H1 (cell line): ENCODE data around the gene PARD6A. TPM values are rescaled to one million over a fixed set of nuclear protein-coding genes. Genes with fewer than 3 reads are reported as not detected.

Experiments
- ATF3 ChIP-seq: IDR thresholded peaks from 2 replicates; pipeline ENCODE4 v1.6.1; 2011; ENCODE audit warnings: low read depth, mild to moderate bottlenecking, low read length; ENCODE audit not compliant: insufficient read depth
- BACH1 ChIP-seq: IDR thresholded peaks from 2 replicates; pipeline ENCODE4 v1.6.1; 2012; ENCODE audit warnings: low read length, improper control_type of control experiment
- CEBPB ChIP-seq: IDR thresholded peaks from 2 replicates; pipeline ENCODE4 v1.6.1; 2012; ENCODE audit warnings: low read depth, low read length
- CTCF ChIP-seq, 3 experiments: IDR thresholded peaks; 1 replicate in 2 of 3; 2 replicates in 1 of 3; pipeline versions ENCODE4 v1.5.1 to v1.6.1; 2011; ENCODE audit warnings: low read length in 3 of 3, mild to moderate bottlenecking in 3 of 3, inconsistent platforms in 2 of 3, low read depth in 1 of 3, moderate library complexity in 1 of 3; ENCODE audit not compliant: insufficient read depth in 1 of 3; ENCODE audit errors: control extremely low read depth in 1 of 3
- EGR1 ChIP-seq: IDR thresholded peaks from 2 replicates; pipeline ENCODE4 v1.6.1; 2011; ENCODE audit warnings: low read depth, low read length, borderline replicate concordance
- FOSL1 ChIP-seq: IDR thresholded peaks from 2 replicates; pipeline ENCODE4 v1.6.1; 2011; ENCODE audit warnings: mild to moderate bottlenecking, low read depth, low read length, moderate library complexity; ENCODE audit not compliant: insufficient read depth
- JUND ChIP-seq: IDR thresholded peaks from 2 replicates; pipeline ENCODE4 v1.6.1; 2011; ENCODE audit warnings: mild to moderate bottlenecking, improper control_type of control experiment, low read length
- NRF1 ChIP-seq: IDR thresholded peaks from 2 replicates; pipeline ENCODE4 v1.6.1; 2011; ENCODE audit warnings: mild to moderate bottlenecking, low read depth, low read length, improper control_type of control experiment
- POLR2A ChIP-seq, 2 experiments: IDR thresholded peaks; 1 replicate in 1 of 2; 2 replicates in 1 of 2; pipeline ENCODE4 v1.6.1; 2011; ENCODE audit warnings: low read depth in 2 of 2, low read length in 2 of 2, mild to moderate bottlenecking in 2 of 2; ENCODE audit errors: control extremely low read depth in 1 of 2
- POLR2AphosphoS5 ChIP-seq: IDR thresholded peaks from 2 replicates; pipeline ENCODE4 v1.6.1; 2011; ENCODE audit warnings: low read depth, low read length
- SIN3A ChIP-seq, 2 experiments: IDR thresholded peaks in 1 of 2; conservative IDR thresholded peaks in 1 of 2; 2 replicates each; pipeline ENCODE4 v1.6.1; 2011 to 2012; ENCODE audit warnings: low read length in 2 of 2, improper control_type of control experiment in 1 of 2, low read depth in 1 of 2, mild to moderate bottlenecking in 1 of 2
- SIRT6 ChIP-seq: IDR thresholded peaks from one replicate; pipeline ENCODE4 v1.7.1; 2012; ENCODE audit warnings: low read length, inconsistent platforms
- SP1 ChIP-seq: IDR thresholded peaks from 2 replicates; pipeline ENCODE4 v1.6.1; 2011; ENCODE audit warnings: low read depth, low read length
- SRF ChIP-seq: IDR thresholded peaks from 2 replicates; pipeline ENCODE4 v1.6.1; 2011; ENCODE audit warnings: mild to moderate bottlenecking, low read depth, low read length, moderate library complexity
- TCF12 ChIP-seq: IDR thresholded peaks from 2 replicates; pipeline ENCODE4 v1.6.1; 2011; ENCODE audit warnings: low read depth, mild to moderate bottlenecking, low read length
- TEAD4 ChIP-seq: IDR thresholded peaks from 2 replicates; pipeline ENCODE4 v1.6.1; 2012; ENCODE audit warnings: low read depth, low read length, inconsistent platforms, mixed read lengths
- polyA plus RNA-seq, 7 experiments: library from polyadenylated mRNA; depleted of rRNA in 3 of 7; stranded (reverse) in 5 of 7; unstranded in 2 of 7; fragments of >200 nt in 5 of 7; fragments of 200-250 nt in 2 of 7; gene quantifications; 1 replicate in 5 of 7; 2 replicates in 1 of 7; 4 replicates in 1 of 7; pipeline versions ENCODE4 v1.2.1 to v1.2.3, GENCODE V29; 2011 to 2013; ENCODE audit warnings: missing spikeins in 2 of 7, mixed read lengths in 2 of 7
- total RNA-seq: library from RNA; stranded (reverse); fragmentation: NEBNext Ultra II Directional; extraction: Animal tissue kit (Norgen Biotek cat#: 25700); gene quantifications from 2 replicates; pipeline ENCODE4 v1.2.1, GENCODE V29; 2021

The PARD6A gene
- total and polyA plus RNA-seq, 2 of the 8 experiments (the other 6 are each of a cell fraction or from before 2014, with no cell fraction given), result 15.1 to 21.8 TPM

- TF ChIP-seq CTCF (IDR thresholded peaks at IDR 0.05; ENCODE audit: control extremely low read depth in 1 of 3, insufficient read depth in 1 of 3, low read depth in 1 of 3, low read length in 3 of 3), result 0 out of 4 replicates have a peak, but pooled peaks of 1 of the 3 experiments have one; percentile 5
- TF ChIP-seq SP1, result 0 out of 2 replicates have a peak, but pooled peaks have one; percentile 5
- peak; percentile 80 for TF ChIP-seq ATF3
- no peak for TF ChIP-seq BACH1
- TF ChIP-seq SIN3A (conservative IDR thresholded peaks at IDR 0.05 in 1 of 2, IDR thresholded peaks at IDR 0.05 in 1 of 2; ENCODE audit: low read depth in 1 of 2, low read length in 2 of 2), result peak; percentile 84 to 91; a peak in 3 of 4 replicates
- peak; percentile 62 for TF ChIP-seq TEAD4
- peak; percentile 66; the same call in 1 of the 2 replicates for TF ChIP-seq JUND
- TF ChIP-seq NRF1, result no peak; the same call in 1 of the 2 replicates
- peak in 1 of 2 experiments; percentile 16; a peak in 1 of 3 replicates for TF ChIP-seq POLR2A (IDR thresholded peaks at IDR 0.05; ENCODE audit: control extremely low read depth in 1 of 2, low read depth in 2 of 2, low read length in 2 of 2)
- peak; percentile 27; the same call in 1 of the 2 replicates for TF ChIP-seq POLR2AphosphoS5
- TF ChIP-seq FOSL1, result no peak
- 0 out of 2 replicates have a peak, but pooled peaks have one; percentile 24 for TF ChIP-seq TCF12
- TF ChIP-seq SRF, result peak; percentile 64; the same call in 1 of the 2 replicates
- TF ChIP-seq CEBPB, result peak; percentile 97
- peak; percentile 56; the same call in 1 of the 2 replicates for TF ChIP-seq EGR1
- no peak for TF ChIP-seq SIRT6
- TF ChIP-seq, all 59 proteins: peak for 16
Observed at GRCh38 chr16:67660564-67661028, at the start of gene PARD6A (continued).
